HG03457 (cell line): ENCODE measurements around the gene RFC4.
A peak's percentile ranks its signal among the peaks of the same experiment; 100 is the strongest.
"Not testable (repeated sequence)": the region's sequence is repeated elsewhere in the genome, so short reads cannot be mapped to it uniquely, and the experiment has no call there.

Source experiments
- ATAC-seq: cut with Tn5 transposase; IDR thresholded peaks from one replicate; pipeline ENCODE4 v1.9.1; 2021; ENCODE audit warnings: moderate number of reproducible peaks; ENCODE audit not compliant: unreplicated experiment

The RFC4 gene, protein sequence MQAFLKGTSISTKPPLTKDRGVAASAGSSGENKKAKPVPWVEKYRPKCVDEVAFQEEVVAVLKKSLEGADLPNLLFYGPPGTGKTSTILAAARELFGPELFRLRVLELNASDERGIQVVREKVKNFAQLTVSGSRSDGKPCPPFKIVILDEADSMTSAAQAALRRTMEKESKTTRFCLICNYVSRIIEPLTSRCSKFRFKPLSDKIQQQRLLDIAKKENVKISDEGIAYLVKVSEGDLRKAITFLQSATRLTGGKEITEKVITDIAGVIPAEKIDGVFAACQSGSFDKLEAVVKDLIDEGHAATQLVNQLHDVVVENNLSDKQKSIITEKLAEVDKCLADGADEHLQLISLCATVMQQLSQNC

GRCh38 chr3:186806089-186807055 is at the start of gene RFC4:
Gene RFC4 (minus strand): TSS chr3:186806482. CDS start chr3:186804713, 1,769 bp downstream.
- peak; percentile 77 for ATAC-seq

- no peak for ATAC-seq
These were observed 48.7 kb upstream of the RFC4 start for GRCh38 chr3:186854954-186855353.

DNA sequence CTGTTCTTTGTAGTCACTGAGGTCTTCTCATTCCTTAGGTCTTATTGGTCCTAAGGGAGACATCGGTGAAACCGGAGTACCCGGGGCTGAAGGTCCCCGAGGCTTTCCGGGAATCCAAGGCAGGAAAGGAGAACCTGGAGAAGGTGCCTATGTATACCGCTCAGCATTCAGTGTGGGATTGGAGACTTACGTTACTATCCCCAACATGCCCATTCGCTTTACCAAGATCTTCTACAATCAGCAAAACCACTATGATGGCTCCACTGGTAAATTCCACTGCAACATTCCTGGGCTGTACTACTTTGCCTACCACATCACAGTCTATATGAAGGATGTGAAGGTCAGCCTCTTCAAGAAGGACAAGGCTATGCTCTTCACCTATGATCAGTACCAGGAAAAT is 47.9 kb upstream of the RFC4 start:
- ATAC-seq, result no peak

DNA sequence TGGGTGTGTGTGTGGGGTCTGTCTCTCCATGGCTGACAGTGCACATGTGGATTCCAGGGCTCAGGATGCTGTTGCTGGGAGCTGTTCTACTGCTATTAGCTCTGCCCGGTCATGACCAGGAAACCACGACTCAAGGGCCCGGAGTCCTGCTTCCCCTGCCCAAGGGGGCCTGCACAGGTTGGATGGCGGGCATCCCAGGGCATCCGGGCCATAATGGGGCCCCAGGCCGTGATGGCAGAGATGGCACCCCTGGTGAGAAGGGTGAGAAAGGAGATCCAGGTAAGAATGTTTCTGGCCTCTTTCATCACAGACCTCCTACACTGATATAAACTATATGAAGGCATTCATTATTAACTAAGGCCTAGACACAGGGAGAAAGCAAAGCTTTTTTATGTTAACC is 46.7 kb upstream of the RFC4 start:
- no peak for ATAC-seq

DNA sequence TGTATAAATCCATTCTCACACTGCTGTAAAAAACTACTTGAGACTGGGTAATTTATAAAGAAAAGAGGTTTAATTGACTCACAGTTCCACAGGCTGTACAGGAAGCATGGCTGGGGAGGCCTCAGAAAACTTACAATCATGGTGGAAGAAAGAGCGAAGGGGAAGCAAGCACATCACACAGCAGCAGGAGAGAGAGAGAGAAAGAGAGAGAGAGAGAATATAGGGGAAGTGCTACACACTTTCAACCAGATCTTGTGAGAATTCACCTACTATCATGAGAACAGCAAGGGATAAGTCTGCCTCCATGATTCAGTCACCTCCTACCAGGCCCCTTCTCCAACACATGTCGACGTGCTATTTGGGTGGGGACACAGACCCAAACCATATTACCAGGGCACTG is 45.6 kb upstream of the RFC4 start:
- not testable (repeated sequence) for ATAC-seq

DNA sequence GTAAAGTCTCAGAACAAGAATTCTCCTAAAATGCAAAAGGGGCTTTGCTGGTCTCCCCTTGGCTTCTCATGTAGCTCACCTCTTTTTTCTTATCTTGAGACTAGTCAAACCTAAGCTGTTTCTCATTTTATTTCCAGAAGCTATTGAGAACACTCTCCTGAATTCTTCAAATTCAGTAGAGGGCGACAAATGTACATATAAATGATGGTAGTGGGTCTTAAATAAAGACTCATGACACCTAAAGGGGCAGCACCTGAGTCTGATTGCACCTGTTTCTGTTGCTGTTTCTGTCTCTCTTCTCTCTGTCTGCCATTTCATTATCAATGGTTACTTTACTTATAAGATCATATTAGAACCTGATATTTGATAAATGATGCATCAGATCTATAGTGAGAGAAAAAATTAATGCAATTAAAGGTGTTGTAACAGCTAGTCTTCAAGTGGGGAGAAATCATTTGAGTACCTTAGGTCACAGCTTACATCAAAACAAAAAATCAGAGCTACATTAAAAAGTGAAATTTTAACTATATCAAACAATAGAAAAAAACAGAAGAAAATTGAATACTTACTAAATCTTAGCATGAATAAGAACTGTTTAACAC is 43.2 kb upstream of the RFC4 start:
- no peak for ATAC-seq

GRCh38 chr3:186847437-186847836 is 41.2 kb upstream of the RFC4 start:
- no peak for ATAC-seq

DNA sequence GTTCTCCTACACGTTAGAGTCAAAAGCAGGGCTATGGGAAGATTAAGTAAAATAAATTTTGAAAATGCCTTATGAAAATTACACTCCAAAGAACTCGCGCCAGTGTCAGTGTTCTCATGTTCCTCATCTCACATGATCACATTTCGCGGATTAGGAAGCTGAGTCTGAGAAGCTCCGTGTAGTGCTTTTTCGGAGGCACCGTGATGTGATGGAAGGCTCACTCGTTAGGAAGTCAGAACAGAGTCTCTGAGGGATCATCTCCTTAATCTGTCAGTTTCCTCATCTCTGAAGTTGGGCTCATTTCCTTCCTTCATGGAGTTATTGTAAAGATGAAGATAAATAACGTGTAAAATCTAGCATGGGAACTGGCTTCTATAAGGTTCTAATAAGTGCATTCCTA is 39.5 kb upstream of the RFC4 start:
- no peak for ATAC-seq

DNA sequence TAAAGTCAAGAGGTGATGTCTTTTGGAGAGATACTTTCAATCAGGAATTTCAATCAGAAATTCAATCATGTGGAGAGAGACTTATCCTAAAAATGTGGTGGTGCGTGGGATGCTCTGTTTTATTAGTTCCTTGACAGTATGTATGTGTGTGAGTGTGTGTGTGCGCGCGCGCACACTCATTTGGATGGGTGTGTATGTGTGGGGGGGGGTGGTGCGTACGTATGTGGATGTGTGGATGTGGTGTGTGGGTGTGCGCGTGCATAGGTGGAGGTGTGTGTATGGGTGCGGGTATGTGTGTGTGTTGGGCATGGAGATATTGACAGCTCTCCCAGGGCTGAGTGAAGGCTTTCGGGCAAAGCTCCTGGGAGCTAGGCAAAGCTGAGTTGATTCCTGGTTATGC is 38.6 kb upstream of the RFC4 start:
- ATAC-seq, result no peak

DNA sequence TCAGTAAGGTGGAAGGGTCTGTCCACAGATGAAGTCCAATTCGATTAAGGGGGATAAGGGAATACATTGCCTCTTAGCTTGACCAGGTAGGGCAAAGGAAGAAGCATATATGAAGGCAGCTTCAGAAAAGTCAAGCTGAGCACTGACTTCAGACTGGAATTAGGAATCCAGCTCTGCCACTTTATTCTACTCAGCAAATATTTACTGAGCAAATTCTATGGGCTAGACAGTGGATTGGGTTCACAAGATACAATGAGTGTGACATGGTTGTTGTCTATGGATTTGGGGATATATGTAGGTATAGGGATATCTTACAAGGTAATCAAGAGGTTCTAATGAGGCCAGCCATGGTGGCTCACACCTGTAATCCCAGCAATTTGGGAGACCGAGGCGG is 36.8 kb upstream of the RFC4 start:
- no peak for ATAC-seq

- no peak for ATAC-seq
These were observed 36.2 kb upstream of the RFC4 start, which contains the start of gene ADIPOQ for GRCh38 chr3:186842426-186843038. Gene ADIPOQ (plus strand): TSS chr3:186842710. CDS start chr3:186853059, 10,349 bp downstream.

GRCh38 chr3:186841620-186842019 is 35.3 kb upstream of the RFC4 start:
- no peak for ATAC-seq

- ATAC-seq, result no peak
These were observed 33.8 kb upstream of the RFC4 start for GRCh38 chr3:186839874-186840641.

DNA sequence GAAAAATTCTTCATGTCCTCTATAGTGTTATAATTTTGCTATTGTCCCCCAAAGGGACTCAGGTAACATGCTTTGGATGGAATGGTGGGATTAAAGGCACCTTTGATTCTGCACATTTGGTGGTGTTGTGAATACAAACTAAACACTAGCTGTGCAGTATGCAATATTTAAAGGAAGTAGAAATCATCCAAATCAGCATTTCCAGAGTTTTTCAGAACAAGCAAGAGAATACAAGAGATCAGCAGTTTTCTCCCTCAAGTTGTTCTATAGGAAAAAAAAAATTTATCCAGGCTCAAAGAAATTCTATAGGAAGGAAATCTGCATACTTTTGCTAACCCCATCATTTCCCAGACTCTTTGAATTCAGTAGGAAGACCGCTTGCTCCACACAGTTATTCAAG is 26.0 kb upstream of the RFC4 start:
- ATAC-seq, result no peak

GRCh38 chr3:186831798-186832197 is 25.5 kb upstream of the RFC4 start:
- no peak for ATAC-seq

- ATAC-seq, result no peak
These were observed 22.1 kb upstream of the RFC4 start for GRCh38 chr3:186828340-186828739.

DNA sequence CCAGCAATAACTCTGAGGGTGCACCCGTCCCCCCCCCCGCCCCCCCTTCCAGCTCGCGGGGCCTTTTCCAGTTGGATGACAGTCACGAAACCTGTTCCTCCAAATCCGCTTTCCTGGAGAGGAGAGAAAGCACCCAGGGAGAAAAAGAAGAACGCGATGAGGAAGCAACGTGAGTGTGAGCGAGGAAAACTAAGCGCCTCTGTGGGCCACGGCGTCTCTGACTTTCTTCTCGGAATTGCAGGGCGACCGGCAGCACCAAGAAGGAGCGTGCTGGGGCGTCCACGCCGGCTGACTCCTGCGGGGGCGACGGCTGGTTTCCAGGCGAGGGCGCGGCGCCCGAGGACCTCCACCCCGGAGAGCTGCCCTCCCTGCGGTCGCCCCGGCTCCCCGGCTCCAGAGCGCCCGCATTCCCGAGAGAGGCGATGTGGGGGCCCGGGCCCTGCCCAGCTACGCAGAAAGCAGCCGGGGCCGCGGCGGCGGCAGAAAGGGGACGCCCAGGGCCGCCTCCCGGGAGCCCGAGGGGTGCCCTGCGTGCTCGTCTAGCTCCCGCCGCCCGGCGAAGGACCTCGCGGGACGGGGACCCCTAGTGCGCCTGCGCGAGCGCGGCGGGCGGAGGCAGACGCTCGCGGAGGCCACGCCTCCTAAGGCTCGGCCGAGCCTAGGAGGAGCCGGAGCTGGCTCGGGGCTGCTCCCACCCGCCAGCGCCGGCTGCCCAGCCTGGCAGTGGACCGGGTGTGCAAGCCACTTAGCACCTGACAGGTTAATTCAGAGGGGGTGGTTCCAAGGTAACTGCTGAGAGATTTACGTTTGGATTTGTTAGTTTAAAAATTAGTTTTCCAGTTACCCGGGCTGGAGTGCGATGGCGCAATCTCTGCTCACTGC is 20.9 kb upstream of the RFC4 start:
- ATAC-seq, result peak; percentile 72

DNA sequence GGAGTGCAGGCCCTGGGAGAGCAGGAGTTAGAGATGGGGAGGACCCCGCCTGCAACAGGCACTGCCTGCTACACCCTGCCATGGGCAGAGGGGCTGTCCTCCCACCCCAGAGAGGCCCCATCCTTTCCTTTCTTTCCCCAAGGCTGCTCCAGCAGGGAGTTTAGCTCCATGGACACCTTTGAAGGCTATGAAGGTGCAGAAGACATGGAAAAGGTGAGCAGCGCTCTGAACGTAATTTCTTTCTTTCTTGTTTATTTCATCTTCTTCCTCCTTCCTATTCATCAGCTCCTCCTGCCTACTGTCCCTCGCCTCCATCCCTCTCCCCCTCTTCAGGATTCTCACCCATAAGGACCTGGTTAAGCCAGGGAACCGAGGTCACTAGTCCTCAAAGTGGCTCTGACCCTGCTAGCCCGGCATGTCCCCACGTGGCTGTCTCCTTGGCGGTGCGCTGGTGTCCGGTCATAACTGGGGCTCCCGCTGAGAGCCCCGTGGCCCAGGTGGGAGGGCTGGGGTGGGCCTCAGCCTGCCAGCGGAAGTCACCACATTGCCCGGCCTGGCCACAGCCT is 20.2 kb upstream of the RFC4 start:
- no peak for ATAC-seq

DNA sequence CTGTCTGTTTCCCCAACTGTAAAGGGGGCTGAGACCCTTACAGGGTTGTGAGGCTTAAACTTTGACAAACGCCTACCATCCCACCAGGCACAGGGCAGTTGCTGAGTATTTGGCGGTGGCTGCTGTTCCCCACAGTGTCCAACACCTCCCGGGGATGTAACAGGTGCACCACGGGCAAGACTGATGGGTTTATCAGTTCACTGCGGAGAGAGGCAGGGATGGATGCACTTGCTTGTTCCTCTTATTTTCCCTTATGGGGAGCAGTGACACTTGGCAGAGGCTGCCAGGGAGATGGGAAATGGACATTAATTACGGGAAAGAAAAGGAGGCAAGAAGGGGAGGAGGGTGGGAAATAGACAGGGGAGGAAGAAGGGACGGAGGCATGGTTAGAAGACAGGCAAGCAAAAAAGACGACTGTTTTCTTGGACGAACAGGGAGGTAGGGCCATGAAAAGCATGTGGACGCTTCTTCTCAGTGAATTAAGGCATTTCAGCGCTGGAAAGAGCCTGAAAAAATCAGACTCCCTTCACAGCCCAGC is 19.7 kb upstream of the RFC4 start:
- ATAC-seq, result no peak
